ENCODE data around the gene INSIG1.
A peak's percentile ranks its signal among the peaks of the same experiment; 100 is the strongest.

The INSIG1 gene

DNA sequence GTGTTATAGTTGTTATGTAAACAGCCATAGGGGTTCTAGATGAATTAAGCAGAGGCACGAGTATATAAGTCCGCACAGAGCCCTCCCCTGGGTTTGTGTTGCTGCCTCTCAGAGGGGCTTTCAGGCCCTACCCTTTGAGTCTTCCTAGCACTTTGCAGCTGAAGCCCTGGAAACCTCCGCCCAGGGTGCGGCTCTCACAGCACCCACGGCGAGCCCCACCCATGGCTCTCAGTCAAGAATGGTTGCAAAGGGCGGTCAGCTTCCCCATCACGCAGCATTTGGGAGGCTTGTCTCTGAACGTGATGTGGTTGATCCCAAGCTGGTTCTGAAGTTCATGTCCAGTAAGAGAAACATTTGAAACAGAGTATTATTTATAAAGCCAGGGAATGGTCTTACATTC lies 18.8 kb upstream of the INSIG1 start:
- intact Hi-C loops (cut with DNase I; ENCODE audit: low total_unique reads) = no loop called here
- peak in 1 of 2 donors; percentile 46 for DNase-seq
- no peaks in the 10 kb centered on the region for H3K9me3 ChIP-seq

DNA sequence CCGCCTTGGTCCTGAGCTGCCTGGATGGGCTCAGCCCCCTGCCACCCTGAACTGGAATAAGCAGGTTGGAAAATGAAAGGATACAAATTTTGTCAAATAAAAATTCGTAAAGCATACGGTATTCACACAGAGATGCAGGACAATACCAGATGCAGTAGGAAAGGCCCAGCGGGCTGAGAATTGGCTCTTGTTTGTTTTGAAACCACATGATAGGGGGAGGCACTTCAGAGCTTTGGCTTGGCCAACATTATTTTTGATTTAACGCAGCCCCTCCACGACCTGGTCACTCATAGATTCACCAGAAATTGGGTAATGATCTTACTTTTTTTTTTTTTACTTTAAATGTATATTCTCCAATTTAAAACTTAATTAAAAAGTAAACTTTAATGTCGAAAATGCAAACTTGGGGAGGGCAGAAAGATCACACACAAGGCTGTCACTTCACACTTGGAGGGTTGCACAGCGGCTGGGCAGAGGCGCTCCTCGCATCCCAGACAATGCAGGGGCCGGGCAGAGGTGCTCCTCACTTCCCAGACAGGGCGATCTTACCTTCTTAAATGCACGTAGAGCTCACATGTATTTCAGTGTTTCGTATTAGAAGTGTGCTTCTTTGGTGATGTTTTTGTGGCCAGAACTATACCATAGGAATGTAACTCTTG lies 17.8 kb upstream of the INSIG1 start:
- Histone ChIP-seq H3K9me3 (no peaks in the 10 kb centered on the region), H3K27ac (no peak overlapping the region), H3K4me3 (no peak overlapping the region), H3K27me3 (peaks cover 0 to 26% of the 10 kb centered on the region in 2 donors), H3K4me1 (no peaks in the 10 kb centered on the region), H3K36me3 (no peaks in the 10 kb centered on the region)
- DNase-seq = peak in 1 of 2 donors; percentile 52
- intact Hi-C loops (cut with DNase I; ENCODE audit: low total_unique reads) = no loop called here
- TF ChIP-seq, protein P1, sequence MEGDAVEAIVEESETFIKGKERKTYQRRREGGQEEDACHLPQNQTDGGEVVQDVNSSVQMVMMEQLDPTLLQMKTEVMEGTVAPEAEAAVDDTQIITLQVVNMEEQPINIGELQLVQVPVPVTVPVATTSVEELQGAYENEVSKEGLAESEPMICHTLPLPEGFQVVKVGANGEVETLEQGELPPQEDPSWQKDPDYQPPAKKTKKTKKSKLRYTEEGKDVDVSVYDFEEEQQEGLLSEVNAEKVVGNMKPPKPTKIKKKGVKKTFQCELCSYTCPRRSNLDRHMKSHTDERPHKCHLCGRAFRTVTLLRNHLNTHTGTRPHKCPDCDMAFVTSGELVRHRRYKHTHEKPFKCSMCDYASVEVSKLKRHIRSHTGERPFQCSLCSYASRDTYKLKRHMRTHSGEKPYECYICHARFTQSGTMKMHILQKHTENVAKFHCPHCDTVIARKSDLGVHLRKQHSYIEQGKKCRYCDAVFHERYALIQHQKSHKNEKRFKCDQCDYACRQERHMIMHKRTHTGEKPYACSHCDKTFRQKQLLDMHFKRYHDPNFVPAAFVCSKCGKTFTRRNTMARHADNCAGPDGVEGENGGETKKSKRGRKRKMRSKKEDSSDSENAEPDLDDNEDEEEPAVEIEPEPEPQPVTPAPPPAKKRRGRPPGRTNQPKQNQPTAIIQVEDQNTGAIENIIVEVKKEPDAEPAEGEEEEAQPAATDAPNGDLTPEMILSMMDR (IDR thresholded peaks at IDR 0.05) = no peak

More for the DNA sequence above, 18.8 kb upstream of the INSIG1 start:
- peaks cover 0 to 5% (median 0%) of the 10 kb centered on the region in 4 donors for H3K4me1 ChIP-seq
- no peak overlapping the region for H3K4me3 ChIP-seq
- peaks cover 0 to 26% of the 10 kb centered on the region in 2 donors for H3K27me3 ChIP-seq
- TF ChIP-seq, protein P1 (IDR thresholded peaks at IDR 0.05) = no peak
- H3K36me3 ChIP-seq = no peaks in the 10 kb centered on the region
- no peak overlapping the region for H3K27ac ChIP-seq

DNA sequence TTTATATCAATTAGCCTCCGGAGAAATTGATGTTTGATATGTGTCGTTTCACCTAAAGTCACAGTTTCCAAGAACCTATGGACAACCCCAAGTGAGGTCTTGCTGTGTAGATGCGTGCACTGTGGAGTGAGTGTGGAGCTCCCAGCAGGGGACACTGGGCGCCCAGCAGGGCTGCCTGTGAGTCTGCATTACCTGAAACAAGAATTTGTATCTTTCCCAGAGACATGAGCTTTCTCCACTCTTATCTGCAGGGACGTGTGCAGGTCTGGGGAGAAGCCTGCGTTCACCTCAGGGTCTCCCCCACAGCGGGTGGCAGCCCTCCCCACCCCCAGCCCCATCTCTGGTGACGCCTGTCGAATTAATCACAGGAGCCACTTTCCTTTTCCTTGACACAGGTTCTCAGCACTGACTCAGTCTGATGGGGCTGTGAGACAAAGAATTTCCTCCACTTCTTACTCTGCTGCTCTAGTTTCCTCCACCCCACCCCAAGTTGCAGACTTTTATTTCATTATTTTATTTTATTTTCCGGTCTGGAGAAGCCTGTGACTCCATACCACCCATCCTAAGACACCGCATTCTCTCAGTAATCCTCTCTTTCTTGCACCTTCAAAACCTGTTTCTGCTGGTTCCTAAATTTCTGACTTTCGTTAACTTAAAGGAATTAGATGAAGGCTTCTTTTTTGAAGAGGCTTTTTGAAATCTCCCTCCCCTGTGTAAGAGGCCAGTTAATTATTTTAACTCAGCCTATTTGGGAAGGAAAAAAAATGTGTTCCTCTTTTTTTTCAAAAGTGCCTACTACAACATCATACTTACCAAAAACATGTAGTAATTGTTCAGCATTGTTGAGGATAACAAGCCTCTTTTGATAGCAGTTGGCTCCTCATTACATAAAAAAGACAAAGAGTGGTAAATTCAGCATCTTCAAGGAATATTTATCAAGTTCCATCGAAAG lies 17.0 kb upstream of the INSIG1 start:
- H3K27ac ChIP-seq = no peak overlapping the region
- TF ChIP-seq, protein P1 (IDR thresholded peaks at IDR 0.05) = no peak
- no peak overlapping the region for H3K4me3 ChIP-seq
- peaks cover 0 to 26% of the 10 kb centered on the region in 2 donors for H3K27me3 ChIP-seq
- no peaks in the 10 kb centered on the region for H3K36me3 ChIP-seq
- no peaks in the 10 kb centered on the region for H3K9me3 ChIP-seq
- intact Hi-C loops (cut with DNase I; ENCODE audit: low total_unique reads) = no loop called here
- peak in 1 of 2 donors; percentile 34 for DNase-seq
- no peaks in the 10 kb centered on the region for H3K4me1 ChIP-seq

DNA sequence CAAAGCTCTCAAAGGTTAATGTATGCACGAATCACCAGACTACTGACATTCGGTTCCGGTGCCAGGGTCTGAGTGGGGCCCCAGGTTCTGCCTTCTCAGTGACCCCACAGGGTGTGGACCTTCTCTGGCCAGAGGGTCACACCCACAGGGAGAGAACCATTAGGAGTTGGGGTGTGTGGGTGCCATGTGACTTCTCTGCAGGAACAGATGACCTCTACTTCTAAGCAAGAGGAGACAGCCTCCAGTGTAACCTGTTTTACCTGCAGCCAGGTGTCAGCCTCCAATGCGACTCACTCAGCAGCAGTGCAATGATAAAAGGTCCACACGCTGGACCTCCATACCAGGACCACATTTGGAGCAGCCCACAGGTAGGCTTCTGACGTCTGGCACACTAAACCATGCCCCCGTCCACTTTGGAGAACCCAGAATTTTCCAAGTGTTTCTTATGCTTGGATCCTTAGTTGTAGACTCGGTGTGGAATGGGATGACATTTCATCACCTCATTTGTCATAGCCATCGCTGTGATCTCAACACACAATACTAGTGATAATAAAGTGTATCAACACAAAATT lies 16.2 kb upstream of the INSIG1 start:
- TF ChIP-seq, protein P1 (IDR thresholded peaks at IDR 0.05) = no peak
- Histone ChIP-seq H3K4me1 (no peaks in the 10 kb centered on the region), H3K27me3 (peaks cover 0 to 23% of the 10 kb centered on the region in 2 donors), H3K27ac (no peak overlapping the region), H3K4me3 (no peak overlapping the region), H3K36me3 (no peaks in the 10 kb centered on the region), H3K9me3 (no peaks in the 10 kb centered on the region)
- intact Hi-C loops (cut with DNase I; ENCODE audit: low total_unique reads) = no loop called here
- peak in 1 of 2 donors; percentile 37 for DNase-seq

DNA sequence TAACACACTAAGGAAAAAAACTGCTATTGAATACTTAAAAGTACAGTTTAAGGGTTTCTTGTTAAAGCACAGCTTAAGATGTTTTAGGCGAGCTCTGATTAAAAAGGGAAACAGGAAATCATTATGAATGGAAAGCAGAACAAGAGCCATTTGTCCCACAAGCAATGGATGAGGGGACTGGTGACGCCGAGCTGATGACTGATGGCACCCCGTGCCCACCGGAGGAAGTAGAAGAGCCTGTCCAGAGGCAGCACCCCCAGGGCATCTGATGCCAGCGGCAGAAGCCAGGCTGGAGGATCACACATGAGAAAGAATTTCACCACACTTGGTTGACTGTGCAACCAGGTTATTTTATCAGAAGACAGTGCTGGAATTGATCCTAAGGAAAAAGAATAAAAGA lies 15.0 kb upstream of the INSIG1 start:
- peak; percentile 45 to 75 for DNase-seq
- Histone ChIP-seq H3K36me3 (no peaks in the 10 kb centered on the region), H3K4me3 (no peak overlapping the region), H3K27ac (no peak overlapping the region), H3K9me3 (no peaks in the 10 kb centered on the region), H3K27me3 (peaks cover 0 to 20% of the 10 kb centered on the region in 2 donors), H3K4me1 (no peaks in the 10 kb centered on the region)
- TF ChIP-seq, protein P1 (IDR thresholded peaks at IDR 0.05) = no peak
- intact Hi-C loops (cut with DNase I; ENCODE audit: low total_unique reads) = no loop called here
